Measurements from ENCODE around the gene SORBS2.

The SORBS2 gene

GRCh38 chr4:185779517-185779916, 32.5 kb downstream of the SORBS2 start:
- TF ChIP-seq, protein P1, sequence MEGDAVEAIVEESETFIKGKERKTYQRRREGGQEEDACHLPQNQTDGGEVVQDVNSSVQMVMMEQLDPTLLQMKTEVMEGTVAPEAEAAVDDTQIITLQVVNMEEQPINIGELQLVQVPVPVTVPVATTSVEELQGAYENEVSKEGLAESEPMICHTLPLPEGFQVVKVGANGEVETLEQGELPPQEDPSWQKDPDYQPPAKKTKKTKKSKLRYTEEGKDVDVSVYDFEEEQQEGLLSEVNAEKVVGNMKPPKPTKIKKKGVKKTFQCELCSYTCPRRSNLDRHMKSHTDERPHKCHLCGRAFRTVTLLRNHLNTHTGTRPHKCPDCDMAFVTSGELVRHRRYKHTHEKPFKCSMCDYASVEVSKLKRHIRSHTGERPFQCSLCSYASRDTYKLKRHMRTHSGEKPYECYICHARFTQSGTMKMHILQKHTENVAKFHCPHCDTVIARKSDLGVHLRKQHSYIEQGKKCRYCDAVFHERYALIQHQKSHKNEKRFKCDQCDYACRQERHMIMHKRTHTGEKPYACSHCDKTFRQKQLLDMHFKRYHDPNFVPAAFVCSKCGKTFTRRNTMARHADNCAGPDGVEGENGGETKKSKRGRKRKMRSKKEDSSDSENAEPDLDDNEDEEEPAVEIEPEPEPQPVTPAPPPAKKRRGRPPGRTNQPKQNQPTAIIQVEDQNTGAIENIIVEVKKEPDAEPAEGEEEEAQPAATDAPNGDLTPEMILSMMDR (IDR thresholded peaks at IDR 0.05; ENCODE audit: extremely low read depth, missing control alignments), result no peak
- DNase-seq (ENCODE audit: low spot score), result no peak

DNA sequence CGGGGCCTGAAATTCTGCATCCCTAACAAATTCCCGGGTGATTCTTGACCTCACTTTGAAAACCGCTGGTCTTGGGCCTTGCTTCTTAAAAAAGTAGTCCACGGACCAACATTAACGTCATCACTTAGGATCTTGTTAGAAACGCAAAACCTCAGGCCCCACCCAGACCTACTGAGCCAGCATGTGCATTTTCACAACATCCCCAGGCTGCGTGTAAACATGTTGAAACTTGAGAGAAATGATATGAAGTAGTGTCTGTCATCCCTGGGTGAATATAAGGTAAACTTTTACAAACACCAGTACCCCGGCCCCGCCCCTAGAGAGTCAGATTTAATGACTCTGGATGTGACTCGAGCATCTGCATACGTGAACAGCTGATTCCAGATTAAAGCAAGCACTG, 33.7 kb downstream of the SORBS2 start:
- no peak for DNase-seq (ENCODE audit: low spot score)
- TF ChIP-seq, protein P1 (IDR thresholded peaks at IDR 0.05; ENCODE audit: extremely low read depth, missing control alignments), result no peak

DNA sequence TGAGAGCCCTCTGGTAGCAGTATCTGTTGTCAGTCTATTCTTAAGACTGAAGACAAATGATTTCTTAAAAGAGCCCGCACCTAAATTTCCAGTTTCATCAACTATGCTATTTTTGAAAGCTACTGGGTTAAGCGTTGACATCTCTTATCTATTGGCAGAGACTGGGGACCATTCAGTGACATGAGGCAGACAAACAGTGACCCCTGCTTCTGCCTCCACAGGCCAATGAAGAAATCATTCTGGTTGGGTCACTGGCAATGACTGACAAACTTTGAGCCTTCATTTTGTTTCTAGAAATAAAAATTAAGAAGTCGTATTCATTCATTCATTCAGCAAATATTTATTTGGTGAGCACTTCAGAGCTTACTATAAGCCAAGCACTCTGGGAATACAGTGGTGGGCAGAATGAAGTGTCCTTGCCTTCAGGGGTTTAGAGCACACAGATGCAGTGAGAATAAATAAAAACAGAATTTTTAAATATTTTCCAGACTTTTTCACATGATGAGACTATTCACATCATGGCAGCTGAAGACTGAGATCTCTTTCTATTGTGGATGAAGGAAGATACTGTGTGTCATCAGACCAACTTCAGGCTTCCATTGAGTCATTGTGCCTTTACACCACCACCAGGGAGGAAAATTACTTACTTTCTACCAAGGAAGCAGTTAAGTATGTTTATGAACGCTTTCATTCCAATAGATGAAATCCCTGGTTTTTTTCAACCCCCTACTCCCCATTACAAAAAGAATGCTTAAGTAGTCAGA, 36.0 kb downstream of the SORBS2 start:
- DNase-seq (ENCODE audit: low spot score), result no peak
- TF ChIP-seq, protein P1 (IDR thresholded peaks at IDR 0.05; ENCODE audit: extremely low read depth, missing control alignments), result no peak

- no peak for DNase-seq (ENCODE audit: low spot score)
- TF ChIP-seq, protein P1 (IDR thresholded peaks at IDR 0.05; ENCODE audit: extremely low read depth, missing control alignments), result no peak
These were observed 36.9 kb downstream of the SORBS2 start for GRCh38 chr4:185774845-185775680.

DNA sequence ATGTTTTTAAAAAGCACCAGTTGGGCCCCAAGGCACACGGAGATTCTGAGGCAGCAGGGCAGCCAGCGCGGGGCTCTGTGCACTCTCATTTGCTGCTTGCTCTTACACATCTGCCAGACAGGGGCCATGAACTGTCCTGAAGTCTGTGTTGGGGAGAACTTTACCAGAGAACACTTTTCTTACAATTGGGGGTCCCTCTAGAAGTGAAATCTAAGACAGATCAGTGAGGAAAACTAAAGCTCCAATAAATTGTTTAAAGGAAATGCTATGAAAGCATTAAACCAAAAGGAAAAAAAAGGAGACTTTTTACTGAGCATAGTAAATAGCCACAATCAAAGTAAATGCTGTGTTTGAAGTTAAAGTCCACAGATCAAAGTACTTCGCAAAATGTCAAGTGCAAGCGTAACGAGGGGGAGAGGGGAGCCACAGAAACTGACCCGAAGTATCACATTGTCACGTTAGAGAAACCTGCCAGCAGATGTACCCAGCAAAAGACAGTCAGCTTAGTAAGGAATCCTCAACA, 37.8 kb downstream of the SORBS2 start:
- no peak for DNase-seq (ENCODE audit: low spot score)
- TF ChIP-seq, protein P1 (IDR thresholded peaks at IDR 0.05; ENCODE audit: extremely low read depth, missing control alignments), result no peak

DNA sequence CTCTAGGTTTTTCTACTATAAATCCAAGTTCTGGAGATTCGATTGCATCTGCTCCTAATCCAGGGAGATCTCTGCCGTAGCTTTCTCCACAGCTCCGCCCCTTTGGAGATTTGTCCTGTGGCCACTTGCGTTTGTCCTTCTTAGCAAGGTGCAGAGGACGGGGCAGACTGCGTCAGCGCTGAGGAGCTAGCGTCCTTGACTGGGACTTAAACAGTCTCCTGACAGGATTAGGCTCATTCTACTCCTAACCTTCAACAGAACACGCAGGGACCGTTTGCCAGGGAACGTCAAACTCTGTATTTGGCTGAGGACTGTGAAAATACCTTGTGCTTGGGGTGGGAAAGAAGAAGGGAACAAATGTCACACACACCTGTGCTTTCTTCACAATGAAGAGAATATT, 38.6 kb downstream of the SORBS2 start:
- no peak for DNase-seq (ENCODE audit: low spot score)
- TF ChIP-seq, protein P1 (IDR thresholded peaks at IDR 0.05; ENCODE audit: extremely low read depth, missing control alignments), result no peak
